Measurements from ENCODE around the gene BMPER.

- TF ChIP-seq CTCF (IDR thresholded peaks at IDR 0.05): no peak
- no peak for TF ChIP-seq EP300 (IDR thresholded peaks at IDR 0.05)
- TF ChIP-seq POLR2A (IDR thresholded peaks at IDR 0.05): no peak
- TF ChIP-seq POLR2AphosphoS5 (IDR thresholded peaks at IDR 0.05): no peak
Observed at GRCh38 chr7:33981671-33982424, 76.5 kb downstream of the BMPER start.

Data from upper lobe of left lung (tissue), 4 donors.